Measurements from ENCODE around the gene PNN.
"Not testable (repeated sequence)": the region's sequence is repeated elsewhere in the genome, so short reads cannot be mapped to it uniquely, and the experiment has no call there.

Gene PNN

GRCh38 chr14:39174560-39175444, at the start of gene PNN:
TSS of gene PNN (plus strand) at chr14:39175254. CDS start at chr14:39175280, 26 bp downstream.
- peak; percentile 92 for DNase-seq (ENCODE audit: low read depth)

- DNase-seq (ENCODE audit: low read depth): not testable (repeated sequence)
Measured at GRCh38 chr14:39137835-39138234, 37.2 kb upstream of the PNN start.

GRCh38 chr14:39138440-39138839, 36.6 kb upstream of the PNN start:
- DNase-seq (ENCODE audit: low read depth): no peak

- no peak for DNase-seq (ENCODE audit: low read depth)
Measured at GRCh38 chr14:39140170-39140569, 34.9 kb upstream of the PNN start.

- not testable (repeated sequence) for DNase-seq (ENCODE audit: low read depth)
Measured at GRCh38 chr14:39141623-39142022, 33.4 kb upstream of the PNN start.

GRCh38 chr14:39143226-39143625, 31.8 kb upstream of the PNN start:
- not testable (repeated sequence) for DNase-seq (ENCODE audit: low read depth)

- DNase-seq (ENCODE audit: low read depth): no peak
Measured at GRCh38 chr14:39145266-39145966, 29.6 kb upstream of the PNN start.

- DNase-seq (ENCODE audit: low read depth): no peak
Measured at GRCh38 chr14:39154594-39155189, 20.4 kb upstream of the PNN start.

- no peak for DNase-seq (ENCODE audit: low read depth)
Measured at GRCh38 chr14:39157491-39157890, 17.6 kb upstream of the PNN start.

- no peak for DNase-seq (ENCODE audit: low read depth)
Measured at GRCh38 chr14:39158222-39158858, 16.7 kb upstream of the PNN start.

GRCh38 chr14:39160494-39160893, 14.6 kb upstream of the PNN start:
- DNase-seq (ENCODE audit: low read depth): no peak

- not testable (repeated sequence) for DNase-seq (ENCODE audit: low read depth)
Measured at GRCh38 chr14:39167797-39168320, 7.2 kb upstream of the PNN start.

GRCh38 chr14:39168591-39168990, 6.5 kb upstream of the PNN start:
- DNase-seq (ENCODE audit: low read depth): no peak

GRCh38 chr14:39169541-39169900, 5.5 kb upstream of the PNN start:
- DNase-seq (ENCODE audit: low read depth): no peak

GRCh38 chr14:39173198-39173597, 1.9 kb upstream of the PNN start:
- no peak for DNase-seq (ENCODE audit: low read depth)

GRCh38 chr14:39175445-39176262, 600 bp downstream of the PNN start:
- peak; percentile 38 for DNase-seq (ENCODE audit: low read depth)

GRCh38 chr14:39176263-39177167, 1.5 kb downstream of the PNN start:
- DNase-seq (ENCODE audit: low read depth): no peak

GRCh38 chr14:39177168-39177545, 2.1 kb downstream of the PNN start:
- DNase-seq (ENCODE audit: low read depth): no peak

- no peak for DNase-seq (ENCODE audit: low read depth)
Measured at GRCh38 chr14:39179042-39179441, 4.0 kb downstream of the PNN start.

GRCh38 chr14:39180553-39180952, 5.5 kb downstream of the PNN start:
- DNase-seq (ENCODE audit: low read depth): no peak
